Keratinocyte (primary cell): ENCODE results near the gene RBM10. TPM values are rescaled to one million over a fixed set of nuclear protein-coding genes. Genes with fewer than 3 reads are reported as not detected.

Experiments
- DNase-seq: peaks from one replicate; pipeline ENCODE4 v3.0.0-alpha.2; 2011; ENCODE audit warnings: low read depth, missing footprints, low spot score
- FAIRE-seq: peaks from 2 replicates; lab custom pipeline; 2011; peaks lifted over from hg19 to GRCh38; lab: Jason Lieb, UNC
- H2AFZ ChIP-seq: 2 replicates; pipeline ENCODE4 v1.6.0; 2012; ENCODE audit warnings: low read length, control low read depth, inconsistent platforms; ENCODE audit not compliant: control insufficient read depth
- H3K27ac ChIP-seq: 2 replicates; pipeline ENCODE4 v1.5.1; 2011; ENCODE audit warnings: low read length; ENCODE audit not compliant: control insufficient read depth, insufficient read depth
- H3K27me3 ChIP-seq: 3 replicates; pipeline ENCODE4 v1.6.0; 2011; ENCODE audit warnings: low read length; ENCODE audit not compliant: control insufficient read depth, insufficient read depth; ENCODE audit errors: extremely low read depth
- H3K36me3 ChIP-seq, 2 experiments: 2 replicates in 1 of 2; 3 replicates in 1 of 2; pipeline ENCODE4 v1.5.1; 2011; ENCODE audit warnings: low read length in 2 of 2, mild to moderate bottlenecking in 1 of 2; ENCODE audit not compliant: control insufficient read depth in 2 of 2, insufficient read depth in 2 of 2; ENCODE audit errors: extremely low read depth in 1 of 2
- H3K4me1 ChIP-seq: 3 replicates; pipeline ENCODE4 v1.5.1; 2011; ENCODE audit warnings: low read length; ENCODE audit not compliant: control insufficient read depth, insufficient read depth; ENCODE audit errors: extremely low read depth
- H3K4me2 ChIP-seq: 3 replicates; pipeline ENCODE4 v1.6.0; 2011; ENCODE audit warnings: low read depth, low read length; ENCODE audit not compliant: control insufficient read depth, insufficient read depth; ENCODE audit errors: extremely low read depth
- H3K4me3 ChIP-seq, 3 experiments: fragments of 200-600 bp in 1 of 3; sonication (generic) in 1 of 3; 2 replicates in 2 of 3; 3 replicates in 1 of 3; pipeline ENCODE4 v1.5.1; 2011 to 2016; ENCODE audit warnings: low read length in 3 of 3, mild to moderate bottlenecking in 3 of 3, control low read depth in 2 of 3, inconsistent platforms in 1 of 3, low read depth in 1 of 3, mixed read lengths in 1 of 3, mixed run types in 1 of 3, moderate library complexity in 1 of 3; ENCODE audit not compliant: control insufficient read depth in 2 of 3, insufficient read depth in 2 of 3; ENCODE audit errors: extremely low read depth in 1 of 3
- H3K79me2 ChIP-seq: 2 replicates; pipeline ENCODE4 v1.6.0; 2012; ENCODE audit warnings: low read length; ENCODE audit not compliant: control insufficient read depth, insufficient read depth
- H3K9ac ChIP-seq: 3 replicates; pipeline ENCODE4 v1.6.0; 2011; ENCODE audit warnings: low read length; ENCODE audit not compliant: control insufficient read depth, insufficient read depth; ENCODE audit errors: extremely low read depth
- H3K9me1 ChIP-seq: 3 replicates; pipeline ENCODE4 v1.6.0; 2011; ENCODE audit warnings: low read length; ENCODE audit not compliant: control insufficient read depth, insufficient read depth; ENCODE audit errors: extremely low read depth
- H3K9me3 ChIP-seq: 2 replicates; pipeline ENCODE4 v1.5.1; 2012; ENCODE audit warnings: low read depth, low read length; ENCODE audit not compliant: control insufficient read depth
- H4K20me1 ChIP-seq: 3 replicates; pipeline ENCODE4 v1.6.0; 2011; ENCODE audit warnings: low read length; ENCODE audit not compliant: control insufficient read depth, insufficient read depth; ENCODE audit errors: extremely low read depth
- EZH2 ChIP-seq: IDR thresholded peaks from one replicate; pipeline ENCODE4 v1.6.1; 2012; ENCODE audit warnings: inconsistent platforms, mild to moderate bottlenecking, low read length, moderate library complexity
- dilution Hi-C: fragments of 300-500 bp; cut with MboI; formaldehyde crosslinking; loops from one replicate; pipeline ENCODE4 v1.7.0; 2020; ENCODE audit warnings: low sequenced_read_pairs; ENCODE audit not compliant: extremely low pct_ligation_motif_present
- polyA plus RNA-seq, 5 experiments: library from polyadenylated mRNA; depleted of rRNA in 3 of 5; stranded (reverse) in 3 of 5; stranded (forward) in 1 of 5; unstranded in 1 of 5; fragments of >200 nt; gene quantifications; 1 replicate in 1 of 5; 2 replicates in 3 of 5; 3 replicates in 1 of 5; pipeline versions ENCODE4 v1.2.1 to v1.2.3, GENCODE V29; 2011 to 2012; ENCODE audit warnings: missing spikeins in 2 of 5, low read depth in 1 of 5, low replicate concordance in 1 of 5
- TF ChIP-seq, protein P1 (sequence below), 3 experiments: IDR thresholded peaks in 1 of 3; conservative IDR thresholded peaks in 1 of 3; optimal IDR thresholded peaks in 1 of 3; 2 replicates in 2 of 3; 3 replicates in 1 of 3; pipeline versions ENCODE3 to v1.5.1; 2011; ENCODE audit warnings: low read length in 3 of 3, mild to moderate bottlenecking in 3 of 3, moderate library complexity in 2 of 3, control low read depth in 1 of 3, inconsistent platforms in 1 of 3; ENCODE audit not compliant: insufficient read depth in 2 of 3; ENCODE audit errors: extremely low read depth in 1 of 3

Gene RBM10
- polyA plus RNA-seq, 1 donor (not counting 4 experiments of a cell fraction or from before 2014, with no cell fraction given): 10.8 TPM

DNA sequence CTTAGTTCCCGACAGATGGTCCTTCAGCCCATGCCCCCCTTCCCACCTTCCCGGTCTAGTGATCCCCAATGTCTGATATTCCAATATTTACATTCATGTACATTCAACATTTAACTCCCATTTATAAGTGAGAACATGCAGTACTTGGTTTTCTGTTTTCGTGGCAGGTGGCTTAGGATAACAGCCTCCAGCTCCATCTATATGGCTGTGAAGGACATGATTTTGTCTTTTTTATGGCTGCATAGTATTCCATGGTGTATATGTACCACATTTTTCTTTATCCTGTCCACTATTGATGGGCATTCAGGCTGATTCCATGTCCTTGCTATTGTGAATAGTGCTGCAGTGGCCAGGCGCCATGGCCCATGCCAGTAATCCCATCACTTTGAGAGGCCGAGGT, 13.8 kb downstream of the RBM10 start:
- FAIRE-seq (no peak), DNase-seq (no peak)
- Histone ChIP-seq H3K36me3 (peaks cover 0 to 3% of the 10 kb centered on the region in 2 experiments), H2AFZ (no peak overlapping the region), H3K79me2 (peaks cover 42% of the 10 kb centered on the region), H3K9me1 (no peaks in the 10 kb centered on the region), H3K9ac (no peak overlapping the region), H4K20me1 (peaks cover 3% of the 10 kb centered on the region), H3K4me1 (no peaks in the 10 kb centered on the region), H3K9me3 (no peaks in the 10 kb centered on the region), H3K4me3 (no peak overlapping the region), H3K4me2 (no peak overlapping the region), H3K27me3 (no peaks in the 10 kb centered on the region), H3K27ac (no peak overlapping the region)
- dilution Hi-C loops: no loop called here
- no peak for TF ChIP-seq EZH2
- TF ChIP-seq, protein P1, sequence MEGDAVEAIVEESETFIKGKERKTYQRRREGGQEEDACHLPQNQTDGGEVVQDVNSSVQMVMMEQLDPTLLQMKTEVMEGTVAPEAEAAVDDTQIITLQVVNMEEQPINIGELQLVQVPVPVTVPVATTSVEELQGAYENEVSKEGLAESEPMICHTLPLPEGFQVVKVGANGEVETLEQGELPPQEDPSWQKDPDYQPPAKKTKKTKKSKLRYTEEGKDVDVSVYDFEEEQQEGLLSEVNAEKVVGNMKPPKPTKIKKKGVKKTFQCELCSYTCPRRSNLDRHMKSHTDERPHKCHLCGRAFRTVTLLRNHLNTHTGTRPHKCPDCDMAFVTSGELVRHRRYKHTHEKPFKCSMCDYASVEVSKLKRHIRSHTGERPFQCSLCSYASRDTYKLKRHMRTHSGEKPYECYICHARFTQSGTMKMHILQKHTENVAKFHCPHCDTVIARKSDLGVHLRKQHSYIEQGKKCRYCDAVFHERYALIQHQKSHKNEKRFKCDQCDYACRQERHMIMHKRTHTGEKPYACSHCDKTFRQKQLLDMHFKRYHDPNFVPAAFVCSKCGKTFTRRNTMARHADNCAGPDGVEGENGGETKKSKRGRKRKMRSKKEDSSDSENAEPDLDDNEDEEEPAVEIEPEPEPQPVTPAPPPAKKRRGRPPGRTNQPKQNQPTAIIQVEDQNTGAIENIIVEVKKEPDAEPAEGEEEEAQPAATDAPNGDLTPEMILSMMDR (optimal IDR thresholded peaks at IDR 0.05 in 1 of 3, IDR thresholded peaks at IDR 0.05 in 1 of 3, conservative IDR thresholded peaks at IDR 0.05 in 1 of 3; ENCODE audit: extremely low read depth in 1 of 3, insufficient read depth in 2 of 3, low read length in 3 of 3): no peak

DNA sequence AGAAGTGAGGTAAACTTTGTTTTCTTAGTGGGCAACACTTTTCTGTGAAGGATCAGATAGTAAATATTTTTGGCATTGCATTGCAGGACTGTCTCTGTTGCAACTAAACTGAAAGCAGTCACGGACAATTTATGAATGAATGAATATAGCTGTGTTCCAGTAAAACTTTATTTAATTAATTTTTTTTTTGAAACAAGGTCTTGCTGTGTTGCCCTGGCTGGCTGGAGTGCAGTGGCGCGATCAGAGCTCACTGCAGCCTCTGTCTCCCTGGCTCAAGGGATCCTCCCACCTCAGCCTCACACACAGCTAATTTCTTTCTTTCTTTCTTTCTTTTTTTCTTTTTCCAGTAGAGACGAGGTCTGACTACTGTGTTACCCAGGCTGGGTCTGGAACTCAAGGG, 15.8 kb downstream of the RBM10 start:
- Histone ChIP-seq H3K27me3 (no peaks in the 10 kb centered on the region), H3K4me1 (no peaks in the 10 kb centered on the region), H3K9ac (no peak overlapping the region), H2AFZ (no peak overlapping the region), H3K9me3 (no peaks in the 10 kb centered on the region), H4K20me1 (peaks cover 3% of the 10 kb centered on the region), H3K4me3 (no peak overlapping the region), H3K4me2 (no peak overlapping the region), H3K9me1 (no peaks in the 10 kb centered on the region), H3K27ac (no peak overlapping the region), H3K79me2 (peaks cover 36% of the 10 kb centered on the region), H3K36me3 (peaks cover 0 to 3% of the 10 kb centered on the region in 2 experiments)
- TF ChIP-seq, protein P1 (optimal IDR thresholded peaks at IDR 0.05 in 1 of 3, IDR thresholded peaks at IDR 0.05 in 1 of 3, conservative IDR thresholded peaks at IDR 0.05 in 1 of 3; ENCODE audit: extremely low read depth in 1 of 3, insufficient read depth in 2 of 3, low read length in 3 of 3): no peak
- no peak for TF ChIP-seq EZH2
- DNase-seq (no peak), FAIRE-seq (no peak)
- dilution Hi-C loops: no loop called here
